T47D (cell line): Measurements from ENCODE around the gene ADAMTS2.

Experiments
- DNase-seq, 2 experiments: peaks; one replicate each; pipeline versions ENCODE4 v3.0.0 to v3.0.0-alpha.2; 2011 to 2012; ENCODE audit warnings: low read depth in 1 of 2, low spot score in 1 of 2
- JUND ChIP-seq: IDR thresholded peaks from 2 replicates; pipeline ENCODE4 v1.6.1; 2012; ENCODE audit warnings: low read depth
- in situ Hi-C: cut with HindIII; loops from 2 replicates; pipeline ENCODE4 v1.10.0; 2016; ENCODE audit warnings: low sequenced_read_pairs, low pct_unique_long_range_greater_than_20kb

The ADAMTS2 gene

DNA sequence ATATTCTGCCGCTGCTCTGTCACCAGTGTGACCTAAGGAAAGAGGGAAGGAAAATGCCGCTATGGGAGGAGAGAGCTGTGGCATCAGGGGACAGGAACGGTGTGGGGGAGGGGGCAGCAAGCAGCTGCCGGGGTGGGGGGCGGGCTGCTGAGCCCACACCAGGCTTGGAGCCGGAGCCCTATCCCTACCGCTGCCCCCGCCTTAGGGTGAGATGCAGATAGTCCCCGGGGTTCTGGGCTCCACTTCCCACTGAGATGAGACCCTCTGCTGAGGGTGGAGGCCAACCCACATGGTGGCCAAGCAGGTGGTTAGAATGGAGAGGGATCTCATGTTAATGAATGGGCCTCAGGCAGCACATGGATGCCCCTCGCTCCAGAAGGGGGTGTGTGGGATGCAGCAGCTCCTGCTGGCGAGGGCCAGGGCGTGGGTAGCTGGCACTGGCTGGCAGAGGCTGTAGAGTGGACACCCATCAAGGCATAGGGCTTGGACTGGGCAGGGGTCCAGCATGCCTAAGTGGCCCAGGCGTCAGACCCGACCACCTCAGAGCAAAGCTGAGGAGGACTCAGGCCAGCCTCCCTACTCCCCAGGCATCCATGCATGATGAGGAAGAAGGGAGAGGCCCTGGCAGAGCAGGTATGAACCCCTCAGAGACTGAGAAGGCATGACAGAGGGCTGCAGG lies 153.6 kb downstream of the ADAMTS2 start:
- TF ChIP-seq JUND: no peak
- in situ Hi-C loops: no loop called here
- no peak for DNase-seq

GRCh38 chr5:179190851-179191505 lies 154.3 kb downstream of the ADAMTS2 start:
- in situ Hi-C loops: no loop called here
- TF ChIP-seq JUND: no peak
- no peak for DNase-seq

DNA sequence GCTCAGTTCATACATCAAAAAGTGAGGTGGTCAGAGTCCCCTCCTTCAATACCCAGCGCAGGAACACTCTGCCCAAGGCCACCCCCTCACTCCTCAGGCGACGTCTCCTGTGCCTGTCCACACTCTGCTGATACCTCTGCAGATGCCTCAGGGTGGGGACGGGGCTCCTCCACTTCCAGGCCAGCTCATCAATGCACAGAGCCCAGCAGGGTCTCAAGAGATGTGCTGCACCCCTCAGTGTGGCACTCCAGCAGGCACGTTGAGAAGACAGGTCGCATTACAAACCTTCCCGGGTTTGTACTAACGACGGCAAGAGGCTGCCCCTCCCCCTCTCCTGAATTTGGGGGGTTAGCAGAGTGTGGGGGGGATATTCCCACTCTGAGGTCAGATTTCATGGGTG lies 156.6 kb downstream of the ADAMTS2 start:
- no peak for TF ChIP-seq JUND
- no peak for DNase-seq
- in situ Hi-C loops: no loop called here

DNA sequence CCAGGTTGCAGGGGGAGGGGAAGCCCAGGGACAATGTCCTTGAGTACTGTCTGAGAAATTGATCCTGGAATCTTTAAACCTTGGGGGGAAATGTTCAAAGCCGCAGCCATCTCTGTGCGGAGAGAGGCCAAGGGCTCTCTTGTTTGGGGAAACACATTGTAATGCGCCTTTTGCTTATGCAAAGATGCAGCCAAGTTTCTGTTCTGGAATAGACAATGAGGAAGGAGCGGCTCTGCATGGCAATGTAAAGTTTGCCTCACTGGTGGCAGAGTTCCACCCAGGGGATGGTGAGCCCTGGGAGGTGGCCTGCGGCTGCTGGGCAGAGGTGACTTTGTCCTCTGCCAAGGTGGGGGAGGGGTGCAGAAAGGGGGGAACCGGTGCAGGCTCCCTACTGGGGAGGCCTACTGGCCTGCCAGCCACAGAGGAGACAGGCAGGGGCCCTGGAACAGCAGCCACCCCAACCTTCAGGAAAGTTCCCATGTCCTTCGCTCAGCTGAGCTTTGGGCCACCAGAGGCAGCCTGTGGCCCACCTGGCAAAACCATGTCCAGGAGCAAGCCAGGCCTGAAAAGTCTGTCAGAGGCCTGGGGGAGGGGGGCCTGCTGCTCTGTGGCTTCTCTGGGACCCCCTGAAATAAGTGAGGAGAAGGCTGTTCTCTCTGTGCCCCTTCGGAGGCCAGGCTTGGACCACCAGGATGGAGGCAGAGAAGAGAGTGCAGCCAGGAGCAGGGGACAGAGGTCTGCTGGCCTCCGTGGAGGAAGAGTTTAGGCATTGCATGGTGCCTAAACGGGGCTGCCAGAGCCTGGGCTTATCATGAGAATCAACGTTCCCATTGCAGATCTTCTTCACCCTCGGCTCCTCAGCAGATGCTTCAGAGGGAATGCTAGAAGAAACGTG lies 157.3 kb downstream of the ADAMTS2 start:
- DNase-seq: no peak
- in situ Hi-C loops: no loop called here
- no peak for TF ChIP-seq JUND

DNA sequence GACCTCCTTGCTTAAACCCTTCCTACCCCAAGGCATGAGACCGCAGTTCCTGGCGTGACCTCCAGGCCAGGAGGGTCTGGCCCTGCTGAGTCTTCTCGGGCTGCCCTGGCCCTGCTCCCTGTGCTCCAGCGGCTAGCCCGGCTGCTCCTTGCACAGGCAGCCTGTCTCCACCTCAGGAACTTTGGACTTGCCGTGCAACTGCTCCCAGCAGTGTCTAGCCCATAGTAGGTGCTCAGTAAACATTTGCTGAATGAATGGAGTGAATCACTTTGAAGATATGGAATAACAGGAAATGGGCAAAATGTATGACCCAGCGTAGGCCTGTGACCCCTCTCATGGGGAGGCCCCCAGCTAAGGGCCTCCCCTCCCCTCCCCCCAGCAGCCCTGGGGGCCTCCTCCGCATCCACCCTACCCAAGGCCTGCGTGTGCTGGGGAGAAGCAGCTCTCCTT lies 158.0 kb downstream of the ADAMTS2 start:
- TF ChIP-seq JUND: no peak
- in situ Hi-C loops: no loop called here
- DNase-seq: no peak

GRCh38 chr5:179186801-179187200 lies 158.5 kb downstream of the ADAMTS2 start:
- in situ Hi-C loops: no loop called here
- no peak for DNase-seq
- TF ChIP-seq JUND: no peak

- DNase-seq: no peak
- in situ Hi-C loops: no loop called here
- no peak for TF ChIP-seq JUND
Measured at GRCh38 chr5:179185941-179186411, 159.3 kb downstream of the ADAMTS2 start.

- DNase-seq: no peak
- no peak for TF ChIP-seq JUND
- in situ Hi-C loops: no loop called here
Measured at GRCh38 chr5:179185256-179185940, 159.9 kb downstream of the ADAMTS2 start.

- DNase-seq: no peak
- TF ChIP-seq JUND: no peak
- in situ Hi-C loops: no loop called here
Measured at GRCh38 chr5:179184521-179185050, 160.7 kb downstream of the ADAMTS2 start.

- in situ Hi-C loops: no loop called here
- no peak for DNase-seq
- TF ChIP-seq JUND: no peak
Measured at GRCh38 chr5:179183481-179183880, 161.8 kb downstream of the ADAMTS2 start.

- in situ Hi-C loops: no loop called here
- DNase-seq: no peak
- TF ChIP-seq JUND: no peak
Measured at GRCh38 chr5:179182601-179183000, 162.7 kb downstream of the ADAMTS2 start.

- DNase-seq: no peak
- TF ChIP-seq JUND: no peak
- in situ Hi-C loops: no loop called here
Measured at GRCh38 chr5:179181988-179182387, 163.3 kb downstream of the ADAMTS2 start.
